Endometrial microvascular endothelial cells (primary cell): ENCODE measurements around the gene XPC. TPM values are rescaled to one million over a fixed set of nuclear protein-coding genes. Genes with fewer than 3 reads are reported as not detected.

Source experiments
- in situ Hi-C: cut with HindIII; loops from 2 replicates; pipeline ENCODE4 v1.10.0; 2017; ENCODE audit warnings: low sequenced_read_pairs, low pct_unique_long_range_greater_than_20kb; ENCODE audit errors: inconsistent ontology term
- total RNA-seq: library from RNA; depleted of rRNA; stranded (reverse); fragments of >200 nt; gene quantifications from one replicate; pipeline ENCODE4 v1.2.3, GENCODE V29; 2015; ENCODE audit errors: inconsistent ontology term

Gene XPC
- total RNA-seq, 1 donor from 2014 or later: 42.0 TPM

- in situ Hi-C loops: no loop called here
Observed at GRCh38 chr3:14209581-14210289, 31.3 kb upstream of the XPC start.

- in situ Hi-C loops: no loop called here
Observed at GRCh38 chr3:14208977-14209394, 30.6 kb upstream of the XPC start.

GRCh38 chr3:14208168-14208567 lies 29.8 kb upstream of the XPC start:
- in situ Hi-C loops: no loop called here

GRCh38 chr3:14206548-14207177 lies 28.3 kb upstream of the XPC start:
- in situ Hi-C loops: no loop called here

GRCh38 chr3:14204515-14205284 lies 26.3 kb upstream of the XPC start:
- in situ Hi-C loops: no loop called here

GRCh38 chr3:14203521-14204079 lies 25.2 kb upstream of the XPC start:
- in situ Hi-C loops: no loop called here

- in situ Hi-C loops: no loop called here
Observed at GRCh38 chr3:14202874-14203520, 24.6 kb upstream of the XPC start.

- in situ Hi-C loops: no loop called here
Observed at GRCh38 chr3:14201940-14202684, 23.7 kb upstream of the XPC start.

- in situ Hi-C loops: no loop called here
Observed at GRCh38 chr3:14200841-14201240, 22.4 kb upstream of the XPC start.

GRCh38 chr3:14200276-14200675 lies 21.9 kb upstream of the XPC start:
- in situ Hi-C loops: no loop called here

- in situ Hi-C loops: no loop called here
Observed at GRCh38 chr3:14199641-14200040, 21.2 kb upstream of the XPC start.

- in situ Hi-C loops: no loop called here
Observed at GRCh38 chr3:14194865-14195264, 16.5 kb upstream of the XPC start.

- in situ Hi-C loops: no loop called here
Observed at GRCh38 chr3:14188041-14188754, 9.8 kb upstream of the XPC start.

- in situ Hi-C loops: no loop called here
Observed at GRCh38 chr3:14186854-14187458, 8.6 kb upstream of the XPC start.

- in situ Hi-C loops: no loop called here
Observed at GRCh38 chr3:14183015-14183577, 4.7 kb upstream of the XPC start.

GRCh38 chr3:14181253-14181652 lies 2.9 kb upstream of the XPC start:
- in situ Hi-C loops: no loop called here

- in situ Hi-C loops: no loop called here
Observed at GRCh38 chr3:14179795-14180194, 1.4 kb upstream of the XPC start.
